ENCODE data around the gene CDC42EP3. TPM values are rescaled to one million over a fixed set of nuclear protein-coding genes. Genes with fewer than 3 reads are reported as not detected.

CDC42EP3 gene
- total RNA-seq, 1 donor from 2014 or later: 9.8 TPM

DNA sequence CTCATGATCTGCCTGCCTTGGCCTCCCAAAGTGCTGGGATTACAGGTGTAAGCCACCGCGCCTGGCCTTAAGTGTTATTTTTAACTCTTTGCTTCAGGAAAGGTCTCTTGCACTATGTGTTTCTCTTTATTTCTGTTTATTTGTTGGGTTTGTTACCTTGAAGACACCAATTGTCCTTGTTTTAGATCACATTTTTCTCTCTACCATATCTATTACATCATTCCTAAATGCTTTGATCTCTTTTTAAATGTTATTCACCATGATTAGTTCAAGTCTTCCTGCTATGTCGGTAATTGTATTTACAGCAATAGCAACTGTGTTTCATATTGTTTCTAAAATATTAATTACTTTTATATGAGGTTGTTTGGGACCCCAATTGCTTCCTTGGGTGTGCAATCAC is 77.7 kb downstream of the CDC42EP3 start:
- Mint-ChIP-seq H3K27me3 (ENCODE audit: low read depth) (peaks cover 6% of the 10 kb centered on the region), H3K36me3 (ENCODE audit: low read depth) (peaks cover 23% of the 10 kb centered on the region), H3K9me3 (peaks cover 36% of the 10 kb centered on the region), H3K4me1 (ENCODE audit: low read depth) (peaks cover 22% of the 10 kb centered on the region), H3K27ac (no peak overlapping the region), H3K4me3 (ENCODE audit: low read depth) (no peak overlapping the region)
- no peak for DNase-seq (ENCODE audit: low spot score)
- intact Hi-C loops (cut with micrococcal nuclease): no loop called here

DNA sequence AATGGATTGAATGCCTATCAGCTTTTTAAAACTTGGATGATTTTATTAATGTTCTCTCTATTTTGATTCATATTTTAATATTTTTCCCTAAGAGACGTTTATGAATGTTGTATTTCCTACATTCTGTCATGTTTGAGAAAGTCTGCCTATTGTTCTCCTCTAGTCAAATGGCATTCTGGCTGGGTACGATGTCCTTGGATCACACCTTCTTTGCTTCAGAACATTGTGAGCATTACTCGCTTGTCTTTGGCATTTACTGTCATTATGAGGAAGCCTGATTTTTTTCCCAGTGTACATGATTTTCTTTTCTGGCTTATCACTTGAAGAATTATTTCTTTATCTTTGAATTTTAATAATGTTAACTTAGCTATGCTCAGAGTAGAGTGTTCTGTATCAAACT is 78.4 kb downstream of the CDC42EP3 start:
- Mint-ChIP-seq H3K4me3 (ENCODE audit: low read depth) (no peak overlapping the region), H3K36me3 (ENCODE audit: low read depth) (peaks cover 20% of the 10 kb centered on the region), H3K9me3 (peaks cover 33% of the 10 kb centered on the region), H3K4me1 (ENCODE audit: low read depth) (peaks cover 27% of the 10 kb centered on the region), H3K27me3 (ENCODE audit: low read depth) (peaks cover 6% of the 10 kb centered on the region), H3K27ac (no peak overlapping the region)
- DNase-seq (ENCODE audit: low spot score): no peak
- intact Hi-C loops (cut with micrococcal nuclease): no loop called here
